NCI-H82 (cell line): ENCODE results near the gene PRM2.

Experiments
- DNase-seq: peaks from one replicate; lab custom pipeline; 2025; lab: John Stamatoyannopoulos, UW

Gene PRM2

GRCh38 chr16:11260596-11260966, 15.7 kb downstream of the PRM2 start:
- DNase-seq = no peak

DNA sequence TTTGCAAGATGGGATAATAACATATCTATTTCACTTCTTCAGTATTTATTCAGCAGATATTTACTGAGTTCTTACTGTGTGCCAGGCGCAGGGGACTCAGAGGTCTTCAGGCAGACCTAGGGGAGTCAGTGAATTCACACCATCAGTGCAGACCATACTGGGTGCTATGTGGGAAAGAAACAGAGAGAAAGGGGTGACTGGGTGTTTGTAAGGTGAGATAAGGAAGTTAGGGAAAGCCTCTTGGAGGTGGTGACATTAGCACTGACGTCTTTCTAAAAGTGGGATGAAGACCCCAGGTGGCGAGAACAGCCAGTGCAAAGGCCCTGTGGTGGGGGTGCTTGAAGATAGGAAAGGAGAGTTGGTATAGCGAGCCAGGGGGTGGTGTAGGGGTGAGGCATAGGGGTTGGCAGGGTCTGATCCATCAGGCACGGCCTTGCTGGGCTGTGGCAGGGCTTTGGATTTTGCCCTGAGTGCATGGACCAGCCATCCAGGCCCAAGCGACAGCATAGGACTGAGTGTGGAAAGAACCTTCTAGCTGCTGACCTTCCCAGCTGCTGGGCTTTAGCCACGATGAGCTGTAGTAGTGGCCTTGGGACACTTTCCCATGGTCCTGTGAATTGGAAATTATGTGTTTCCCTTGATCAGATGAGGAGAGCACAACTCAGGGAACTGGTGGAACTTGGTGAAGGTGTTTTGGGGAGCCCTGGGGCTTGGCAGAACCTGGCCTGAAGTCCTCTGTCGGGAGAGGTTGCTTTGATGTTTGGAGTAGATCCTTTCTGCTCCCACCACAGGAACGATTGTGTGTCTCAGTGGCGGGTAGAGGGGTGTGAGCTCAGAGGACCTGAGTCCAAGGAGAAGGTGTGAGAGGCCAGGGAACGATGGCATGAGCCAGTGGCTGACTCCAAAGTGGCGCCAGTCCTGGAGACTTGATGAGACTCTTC, 16.4 kb downstream of the PRM2 start:
- DNase-seq = no peak

- no peak for DNase-seq
Observed at GRCh38 chr16:11258553-11259492, 17.5 kb downstream of the PRM2 start.

DNA sequence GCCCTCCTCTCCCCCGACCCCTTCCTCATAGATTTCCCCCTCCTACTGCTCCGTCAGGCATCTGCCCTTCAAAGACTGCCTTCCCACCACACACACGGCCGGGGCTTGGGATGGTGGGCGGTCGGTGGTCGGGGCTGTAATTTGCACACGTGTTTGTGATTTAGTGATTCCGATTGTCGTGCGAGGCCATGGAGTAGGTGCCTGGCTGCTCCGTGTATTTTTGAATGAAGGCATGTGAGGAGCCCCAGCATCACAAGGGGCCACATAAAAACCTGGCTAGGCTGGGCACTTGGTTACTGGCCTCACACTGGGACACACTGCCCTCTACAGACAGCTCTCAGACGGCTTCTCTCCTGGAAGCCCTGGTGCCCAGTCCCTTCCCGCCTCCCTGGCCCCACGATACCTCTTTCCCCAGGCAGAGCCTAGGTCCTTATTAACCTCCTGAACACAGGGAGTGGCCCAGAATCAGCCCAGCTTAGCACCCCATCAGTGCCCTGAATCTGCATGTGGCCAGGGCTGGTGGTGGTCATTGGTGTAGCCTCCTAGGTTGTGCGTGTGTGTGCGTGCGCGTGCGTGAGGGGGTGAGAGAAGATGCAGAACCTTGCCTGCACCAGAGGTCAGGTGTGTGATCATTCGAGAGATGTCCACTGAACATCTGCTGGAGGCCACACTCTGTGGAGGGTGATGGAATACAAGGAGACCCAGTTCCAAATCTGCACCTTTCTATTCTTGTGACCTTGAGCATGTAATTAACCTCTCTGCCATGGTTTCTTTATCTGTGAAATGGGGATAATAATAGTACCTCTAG, 18.9 kb downstream of the PRM2 start:
- peak; percentile 86 for DNase-seq

GRCh38 chr16:11256661-11257130, 19.6 kb downstream of the PRM2 start:
- DNase-seq = peak; percentile 55

DNA sequence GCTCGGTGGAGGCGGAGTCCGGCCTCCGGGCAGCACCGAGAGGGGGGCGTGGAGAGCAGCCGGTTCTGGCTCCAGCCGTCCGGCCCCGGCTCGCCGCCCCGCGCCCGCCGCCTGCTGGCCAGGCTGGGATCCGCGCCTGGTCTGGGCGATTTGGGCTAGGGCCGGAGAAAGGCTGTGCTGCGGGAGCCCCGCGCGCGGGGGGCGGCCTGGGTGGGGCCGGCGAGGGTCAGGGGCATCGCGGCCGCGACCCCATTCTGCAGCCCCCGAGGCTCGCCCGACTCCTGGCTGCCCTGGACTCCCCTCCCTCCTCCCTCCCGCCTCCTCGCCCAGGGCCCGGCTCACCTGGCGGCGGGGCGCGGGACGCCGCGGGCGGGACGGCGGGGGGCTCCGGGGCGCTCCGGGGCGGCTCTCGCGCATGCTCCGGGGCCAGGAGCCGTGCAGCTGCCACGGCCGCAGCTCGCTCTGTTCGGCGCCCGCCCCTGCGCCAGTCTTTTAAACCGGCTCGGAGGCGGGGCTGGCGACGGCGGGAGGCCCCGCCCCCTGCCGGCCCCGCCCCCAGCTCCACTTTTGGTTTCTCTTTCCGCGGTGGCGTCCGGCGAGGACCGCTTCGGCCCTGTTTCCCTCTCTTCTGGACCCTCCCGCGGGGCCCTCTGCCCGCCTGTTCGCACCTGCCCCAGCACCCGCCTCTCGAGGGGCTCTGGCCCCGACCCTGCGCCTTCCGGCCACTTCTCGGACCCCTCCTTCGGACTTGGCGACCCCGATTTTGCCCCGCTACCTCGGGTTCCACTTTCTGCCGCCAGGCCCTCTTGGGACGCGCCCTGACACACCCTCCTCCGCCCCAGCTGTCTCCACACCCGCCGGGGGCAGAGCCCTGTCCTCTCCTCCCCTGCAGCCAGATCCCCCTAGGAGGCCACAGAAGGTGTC, 20.3 kb downstream of the PRM2 start, which contains the start of gene SOCS1:
SOCS1 (minus strand) TSS at position 468 of the 924 bp plus-strand sequence. CDS start 726 bp downstream, outside the sequence.
- DNase-seq = peak; percentile 86

- DNase-seq = peak; percentile 60
Observed at GRCh38 chr16:11254913-11255736, 21.2 kb downstream of the PRM2 start.

- DNase-seq = no peak
Observed at GRCh38 chr16:11253995-11254912, 22.0 kb downstream of the PRM2 start.

- DNase-seq = no peak
Observed at GRCh38 chr16:11253009-11253994, 23.0 kb downstream of the PRM2 start.

GRCh38 chr16:11252482-11252931, 23.8 kb downstream of the PRM2 start:
- DNase-seq = no peak

DNA sequence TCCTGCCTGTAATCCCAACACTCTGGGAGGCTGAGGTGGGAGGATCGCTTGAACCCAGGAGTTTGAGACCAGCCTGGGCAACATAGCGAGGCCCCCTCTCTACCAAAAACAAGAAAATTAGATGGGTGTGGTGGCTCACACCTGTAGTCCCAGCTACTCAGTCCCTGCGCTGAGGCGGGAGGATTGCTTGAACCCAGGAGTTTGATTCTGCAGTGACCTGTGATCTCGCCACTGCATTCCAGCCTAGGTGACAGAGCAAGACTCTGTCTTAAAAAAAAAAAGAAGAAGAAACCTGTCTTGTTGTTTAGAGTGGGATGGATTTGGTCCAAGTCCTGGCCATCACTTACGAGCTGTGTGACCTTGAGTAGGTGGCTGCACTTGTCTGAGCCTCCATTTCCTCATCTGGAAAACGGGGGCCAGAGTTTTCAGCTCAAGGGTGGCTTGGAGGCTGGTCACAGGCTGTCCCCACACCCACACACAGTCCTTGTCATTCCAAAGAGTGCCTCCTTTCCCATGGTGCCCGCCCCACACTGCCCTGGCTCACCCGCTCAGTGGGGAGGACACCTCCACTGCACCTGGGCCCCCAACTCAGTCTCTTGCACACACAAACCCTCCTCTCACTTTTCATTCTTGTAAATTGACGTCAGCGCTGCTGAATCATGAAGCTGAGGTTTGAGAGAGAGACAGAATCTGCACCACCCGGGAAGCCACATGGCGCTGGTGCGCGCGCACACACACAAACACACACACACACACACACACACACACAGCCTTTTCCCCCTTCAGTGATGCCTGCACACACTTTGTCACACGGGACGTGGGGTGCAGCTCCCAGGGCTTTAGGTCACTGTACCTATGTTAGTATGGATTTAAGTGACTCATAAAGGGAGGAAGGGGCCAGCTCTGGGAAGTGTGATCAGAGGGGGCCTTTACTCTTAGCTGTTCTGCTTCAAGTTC, 24.5 kb downstream of the PRM2 start:
- DNase-seq = no peak

GRCh38 chr16:11250786-11251524, 25.3 kb downstream of the PRM2 start:
- no peak for DNase-seq

DNA sequence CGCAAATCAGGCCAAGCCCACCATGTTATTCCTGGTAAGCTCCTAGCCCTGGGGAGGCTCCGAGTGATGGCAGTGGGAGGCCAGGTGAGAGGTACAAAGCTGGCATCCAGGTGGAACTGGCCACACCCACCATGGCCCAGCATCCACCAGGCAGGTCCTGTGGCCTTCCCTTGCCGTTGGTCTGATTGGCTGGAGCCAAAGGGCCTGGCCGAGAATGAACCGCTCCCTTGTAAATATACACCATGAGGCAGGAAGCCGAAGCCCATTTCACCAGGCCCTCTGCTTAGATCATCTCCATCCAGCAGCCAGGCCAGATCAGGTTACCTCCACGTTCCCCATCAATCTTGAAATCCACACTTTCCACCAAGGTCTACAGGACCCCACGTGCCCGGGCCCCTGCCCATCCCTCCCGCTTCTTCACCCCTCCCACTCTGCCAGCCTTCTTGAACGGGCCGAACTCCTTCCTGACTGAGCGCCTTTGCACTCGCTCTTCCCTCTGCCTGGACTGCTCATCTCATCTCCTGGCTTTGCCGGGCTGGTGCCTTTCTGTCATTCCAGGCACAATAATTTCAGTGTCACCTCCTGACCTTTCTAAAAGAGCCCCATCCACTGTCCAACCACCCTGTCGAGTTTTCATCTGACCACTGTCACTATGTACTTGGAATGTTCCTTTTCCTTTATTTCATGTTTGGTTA, 26.0 kb downstream of the PRM2 start:
- no peak for DNase-seq

DNA sequence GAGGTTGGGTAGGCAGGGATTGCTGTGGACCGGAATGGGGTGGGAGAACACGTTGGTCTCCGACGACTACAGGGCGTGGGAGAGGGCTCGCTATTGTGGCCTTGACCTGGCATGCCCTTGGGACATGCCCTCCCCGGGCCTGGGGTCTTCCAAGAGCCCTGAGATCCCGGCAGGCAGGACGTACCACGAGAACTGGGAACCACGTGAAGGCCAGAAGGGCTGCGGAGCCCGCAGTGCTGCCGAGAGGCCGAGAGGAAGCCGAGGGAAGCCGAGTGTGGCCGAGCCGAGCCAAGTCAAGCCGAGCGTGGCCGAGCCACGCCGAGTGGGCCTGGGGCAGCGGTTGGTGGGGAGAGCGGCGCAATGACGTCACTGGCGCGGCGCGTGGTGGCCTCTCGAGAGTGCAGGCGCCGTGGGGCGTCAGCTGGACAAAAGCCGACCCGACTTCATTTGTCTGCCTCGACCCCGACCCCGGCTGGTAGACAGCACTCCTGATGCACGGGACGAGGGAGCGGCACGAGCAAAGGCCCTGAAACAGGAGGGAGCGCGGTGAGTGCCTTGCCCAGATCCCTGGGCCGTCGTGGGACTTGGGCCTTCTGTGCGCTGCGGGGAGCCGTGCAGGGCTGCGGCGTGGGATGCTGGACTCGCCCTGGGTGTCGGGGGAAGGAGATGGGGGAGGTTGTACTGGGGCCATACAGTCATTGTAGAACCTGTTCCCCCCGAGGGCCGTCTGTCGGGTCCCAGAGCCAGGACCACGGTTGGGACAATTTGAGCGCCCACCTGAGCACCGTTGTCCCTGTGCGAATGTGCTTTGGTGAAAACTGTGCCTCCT, 26.8 kb downstream of the PRM2 start:
- no peak for DNase-seq
